Suprapubic skin (tissue), 4 donors: ENCODE measurements around the gene LMF2. TPM values are rescaled to one million over a fixed set of nuclear protein-coding genes. Genes with fewer than 3 reads are reported as not detected.
"Not testable (repeated sequence)": the region's sequence is repeated elsewhere in the genome, so short reads cannot be mapped to it uniquely, and the experiment has no call there.

Experiments
- DNase-seq, 2 donors: peaks; one replicate each; pipeline ENCODE4 v3.0.0-alpha.2; 2019; ENCODE audit warnings: low spot score in 2 of 2
- H3K27ac ChIP-seq: fragments of 200-600 bp; sonication (generic); one replicate; pipeline ENCODE4 v1.5.1; 2019
- H3K27me3 ChIP-seq: fragments of 200-600 bp; sonication (generic); one replicate; pipeline ENCODE4 v1.5.1; 2019
- H3K36me3 ChIP-seq: fragments of 200-600 bp; sonication (generic); one replicate; pipeline ENCODE4 v1.5.1; 2019
- H3K4me1 ChIP-seq: fragments of 200-600 bp; sonication (generic); one replicate; pipeline ENCODE4 v1.5.1; 2019
- H3K4me3 ChIP-seq: fragments of 200-600 bp; sonication (generic); one replicate; pipeline ENCODE4 v1.5.1; 2019; ENCODE audit warnings: mild to moderate bottlenecking
- H3K9me3 ChIP-seq: fragments of 200-600 bp; sonication (generic); one replicate; pipeline ENCODE4 v1.5.1; 2019
- EP300 ChIP-seq: sonication (generic); formaldehyde crosslinking; IDR thresholded peaks from one replicate; pipeline ENCODE4 v1.6.1; 2017; ENCODE audit warnings: antibody characterized with exemption
- POLR2A ChIP-seq, 2 donors: fragments of 450-650 bp; IDR thresholded peaks; one replicate each; pipeline ENCODE4 v1.6.1; 2017; ENCODE audit warnings: antibody characterized with exemption in 2 of 2, mild to moderate bottlenecking in 2 of 2, moderate library complexity in 2 of 2
- POLR2AphosphoS5 ChIP-seq, 3 donors: sonication (generic); formaldehyde crosslinking; IDR thresholded peaks; one replicate each; pipeline ENCODE4 v1.6.1; 2017; ENCODE audit warnings: antibody characterized with exemption in 3 of 3
- WGBS: methylation state at CpG from one replicate; pipeline ENCODE4 v1.1.5; 2018; 5-methylcytosine and 5-hydroxymethylcytosine counted together
- total RNA-seq, 4 donors: library from RNA; depleted of rRNA; stranded (reverse); fragments of >200 nt; gene quantifications; one replicate each; pipeline ENCODE4 v1.1.0, GENCODE V29; 2016
- TF ChIP-seq, protein P1 (sequence below), 2 donors: fragments of 200-600 bp in 1 of 2; fragments of 450-650 bp in 1 of 2; sonication (generic) in 1 of 2; IDR thresholded peaks; one replicate each; pipeline ENCODE4 v1.5.1; 2016 to 2019; ENCODE audit warnings: antibody characterized with exemption in 2 of 2, mild to moderate bottlenecking in 1 of 2, moderate library complexity in 1 of 2

The LMF2 gene
- total RNA-seq, 4 donors from 2014 or later = 28.9 to 65.6 (median 44.7) TPM

DNA sequence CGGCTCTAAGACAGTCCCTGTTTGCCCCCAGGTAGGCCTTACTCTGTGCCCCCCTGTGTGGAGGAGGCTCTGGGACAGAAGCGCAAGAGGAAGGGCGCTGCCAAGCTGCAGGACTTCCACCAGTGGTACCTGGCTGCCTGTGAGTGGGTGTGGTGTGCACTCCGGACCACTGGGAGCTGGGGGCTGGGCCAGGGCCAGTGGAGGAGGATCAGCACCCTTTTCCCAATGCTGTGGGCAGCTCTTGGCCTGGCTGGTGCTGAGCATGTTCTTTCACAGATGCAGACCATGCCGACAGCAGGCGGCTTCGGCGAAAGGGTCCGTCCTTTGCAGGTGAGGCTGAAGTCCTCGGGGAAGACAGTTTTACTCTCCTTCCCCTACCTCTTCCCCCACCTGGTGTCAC, 14.2 kb upstream of the LMF2 start:
- Histone ChIP-seq H3K4me3 (no peak overlapping the region), H3K4me1 (peaks cover 32% of the 10 kb centered on the region), H3K9me3 (no peaks in the 10 kb centered on the region), H3K36me3 (peaks cover 74% of the 10 kb centered on the region), H3K27ac (no peak overlapping the region), H3K27me3 (no peaks in the 10 kb centered on the region)
- 90% methylated on average over 2 of the region's 10 CpGs for WGBS
- no peak for DNase-seq
- TF ChIP-seq, protein P1, sequence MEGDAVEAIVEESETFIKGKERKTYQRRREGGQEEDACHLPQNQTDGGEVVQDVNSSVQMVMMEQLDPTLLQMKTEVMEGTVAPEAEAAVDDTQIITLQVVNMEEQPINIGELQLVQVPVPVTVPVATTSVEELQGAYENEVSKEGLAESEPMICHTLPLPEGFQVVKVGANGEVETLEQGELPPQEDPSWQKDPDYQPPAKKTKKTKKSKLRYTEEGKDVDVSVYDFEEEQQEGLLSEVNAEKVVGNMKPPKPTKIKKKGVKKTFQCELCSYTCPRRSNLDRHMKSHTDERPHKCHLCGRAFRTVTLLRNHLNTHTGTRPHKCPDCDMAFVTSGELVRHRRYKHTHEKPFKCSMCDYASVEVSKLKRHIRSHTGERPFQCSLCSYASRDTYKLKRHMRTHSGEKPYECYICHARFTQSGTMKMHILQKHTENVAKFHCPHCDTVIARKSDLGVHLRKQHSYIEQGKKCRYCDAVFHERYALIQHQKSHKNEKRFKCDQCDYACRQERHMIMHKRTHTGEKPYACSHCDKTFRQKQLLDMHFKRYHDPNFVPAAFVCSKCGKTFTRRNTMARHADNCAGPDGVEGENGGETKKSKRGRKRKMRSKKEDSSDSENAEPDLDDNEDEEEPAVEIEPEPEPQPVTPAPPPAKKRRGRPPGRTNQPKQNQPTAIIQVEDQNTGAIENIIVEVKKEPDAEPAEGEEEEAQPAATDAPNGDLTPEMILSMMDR (IDR thresholded peaks at IDR 0.05) = no peak
- no peak for TF ChIP-seq POLR2A (IDR thresholded peaks at IDR 0.05)
- no peak for TF ChIP-seq POLR2AphosphoS5 (IDR thresholded peaks at IDR 0.05)
- TF ChIP-seq EP300 = no peak

- Histone ChIP-seq H3K4me1 (peaks cover 30% of the 10 kb centered on the region), H3K27me3 (no peaks in the 10 kb centered on the region), H3K4me3 (no peak overlapping the region), H3K27ac (no peak overlapping the region), H3K36me3 (peaks cover 79% of the 10 kb centered on the region), H3K9me3 (no peaks in the 10 kb centered on the region)
- no peak for DNase-seq
- TF ChIP-seq EP300 (no peak), POLR2A (IDR thresholded peaks at IDR 0.05) (no peak), POLR2AphosphoS5 (IDR thresholded peaks at IDR 0.05) (no peak)
- TF ChIP-seq, protein P1 (IDR thresholded peaks at IDR 0.05) = no peak
- 95% methylated on average over 9 of the region's 13 CpGs for WGBS
Measured at GRCh38 chr22:50520826-50521453, 13.4 kb upstream of the LMF2 start.

DNA sequence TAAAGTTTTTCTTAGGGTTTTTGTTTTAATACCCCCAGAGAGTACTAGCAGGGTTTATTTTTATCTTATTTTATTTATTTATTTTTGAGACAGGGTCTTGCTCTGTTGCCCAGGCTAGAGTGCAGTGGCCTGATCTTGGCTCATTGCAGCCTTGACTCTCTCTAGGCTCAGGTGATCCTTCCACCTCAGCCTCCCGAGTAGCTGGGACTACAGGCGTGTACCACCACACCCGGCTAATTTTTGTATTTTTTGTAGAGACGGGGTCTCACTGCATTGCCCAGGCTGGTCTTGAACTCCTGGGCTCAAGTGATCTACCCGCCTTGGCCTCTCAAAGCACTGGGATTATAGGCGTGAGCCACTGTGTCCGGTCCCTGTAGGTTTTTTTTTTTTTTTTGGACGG, 12.7 kb upstream of the LMF2 start:
- DNase-seq, H3K9me3 ChIP-seq, H3K27me3 ChIP-seq, H3K27ac ChIP-seq, H3K4me3 ChIP-seq: not testable (repeated sequence)
- H3K4me1 ChIP-seq = peaks cover 28% of the 10 kb centered on the region
- peaks cover 79% of the 10 kb centered on the region for H3K36me3 ChIP-seq
- 97% methylated on average over 8 of the region's 8 CpGs for WGBS

GRCh38 chr22:50519151-50519550, 11.6 kb upstream of the LMF2 start:
- no peak overlapping the region for H3K27ac ChIP-seq
- no peaks in the 10 kb centered on the region for H3K27me3 ChIP-seq
- peaks cover 18% of the 10 kb centered on the region for H3K4me1 ChIP-seq
- no peak for TF ChIP-seq POLR2AphosphoS5 (IDR thresholded peaks at IDR 0.05)
- no peak for TF ChIP-seq EP300
- TF ChIP-seq POLR2A (IDR thresholded peaks at IDR 0.05) = no peak
- TF ChIP-seq, protein P1 (IDR thresholded peaks at IDR 0.05) = no peak
- no peak overlapping the region for H3K4me3 ChIP-seq
- no peaks in the 10 kb centered on the region for H3K9me3 ChIP-seq
- 100% methylated on average over 4 of the region's 8 CpGs for WGBS
- H3K36me3 ChIP-seq = peaks cover 83% of the 10 kb centered on the region
- DNase-seq = no peak

- no peak for DNase-seq
- Histone ChIP-seq H3K9me3 (no peaks in the 10 kb centered on the region), H3K4me3 (no peak overlapping the region), H3K4me1 (peaks cover 12% of the 10 kb centered on the region), H3K27ac (no peak overlapping the region), H3K36me3 (peaks cover 78% of the 10 kb centered on the region), H3K27me3 (no peaks in the 10 kb centered on the region)
- WGBS = 92% methylated on average over 5 of the region's 7 CpGs
- TF ChIP-seq EP300 (no peak), POLR2AphosphoS5 (IDR thresholded peaks at IDR 0.05) (no peak), POLR2A (IDR thresholded peaks at IDR 0.05) (no peak)
- TF ChIP-seq, protein P1 (IDR thresholded peaks at IDR 0.05) = no peak
Measured at GRCh38 chr22:50518606-50519005, 11.1 kb upstream of the LMF2 start.
